ENCODE results near the gene UGT1A4.

UGT1A4 gene

GRCh38 chr2:233756429-233757081 is 38.0 kb downstream of the UGT1A4 start:
- Histone ChIP-seq H3K36me3 (ENCODE audit: control insufficient read depth, insufficient read depth, low read length, severe bottlenecking) (no peaks in the 10 kb centered on the region), H3K4me1 (ENCODE audit: control insufficient read depth, insufficient read depth, low read length) (peaks cover 7% of the 10 kb centered on the region), H3K27me3 (replicated peaks; ENCODE audit: control insufficient read depth, insufficient read depth, low read length) (no peaks in the 10 kb centered on the region), H3K9ac (ENCODE audit: low read length) (no peak overlapping the region), H3K4me3 (ENCODE audit: low read length) (no peak overlapping the region), H3K9me3 (ENCODE audit: control insufficient read depth, low read length) (peaks cover 4% of the 10 kb centered on the region)
- no peak for DNase-seq (ENCODE audit: low read depth)

- H3K4me1 ChIP-seq (ENCODE audit: control insufficient read depth, insufficient read depth, low read length): peaks cover 9% of the 10 kb centered on the region
- H3K27me3 ChIP-seq (replicated peaks; ENCODE audit: control insufficient read depth, insufficient read depth, low read length): no peaks in the 10 kb centered on the region
- H3K4me3 ChIP-seq (ENCODE audit: low read length): no peak overlapping the region
- H3K36me3 ChIP-seq (ENCODE audit: control insufficient read depth, insufficient read depth, low read length, severe bottlenecking): no peaks in the 10 kb centered on the region
- peaks cover 4% of the 10 kb centered on the region for H3K9me3 ChIP-seq (ENCODE audit: control insufficient read depth, low read length)
- no peak for DNase-seq (ENCODE audit: low read depth)
- H3K9ac ChIP-seq (ENCODE audit: low read length): no peak overlapping the region
Measured at GRCh38 chr2:233758141-233758540, 39.6 kb downstream of the UGT1A4 start.

DNA sequence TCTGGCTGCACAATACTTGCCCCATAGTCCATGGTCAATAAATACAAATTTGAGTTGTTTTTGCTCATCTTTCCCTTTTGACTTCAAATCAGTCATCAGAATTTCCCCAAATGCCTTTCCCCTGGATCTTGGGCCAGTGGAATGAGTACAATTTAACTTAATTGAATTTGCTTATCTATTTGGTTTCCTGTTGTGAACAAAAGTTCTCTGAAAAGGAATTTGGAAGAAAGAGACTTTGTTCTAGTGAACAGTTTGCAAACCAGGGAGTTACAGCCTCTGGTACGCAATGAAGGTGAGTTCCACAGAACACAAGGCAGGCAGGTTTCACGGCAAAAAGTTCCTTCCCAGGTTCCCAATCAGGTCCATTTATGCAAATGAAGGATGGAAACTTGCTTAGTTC is 40.3 kb downstream of the UGT1A4 start:
- Histone ChIP-seq H3K9ac (ENCODE audit: low read length) (no peak overlapping the region), H3K9me3 (ENCODE audit: control insufficient read depth, low read length) (no peaks in the 10 kb centered on the region), H3K36me3 (ENCODE audit: control insufficient read depth, insufficient read depth, low read length, severe bottlenecking) (no peaks in the 10 kb centered on the region), H3K4me3 (ENCODE audit: low read length) (no peak overlapping the region), H3K4me1 (ENCODE audit: control insufficient read depth, insufficient read depth, low read length) (peaks cover 9% of the 10 kb centered on the region), H3K27me3 (replicated peaks; ENCODE audit: control insufficient read depth, insufficient read depth, low read length) (no peaks in the 10 kb centered on the region)
- DNase-seq (ENCODE audit: low read depth): peak; percentile 30

DNA sequence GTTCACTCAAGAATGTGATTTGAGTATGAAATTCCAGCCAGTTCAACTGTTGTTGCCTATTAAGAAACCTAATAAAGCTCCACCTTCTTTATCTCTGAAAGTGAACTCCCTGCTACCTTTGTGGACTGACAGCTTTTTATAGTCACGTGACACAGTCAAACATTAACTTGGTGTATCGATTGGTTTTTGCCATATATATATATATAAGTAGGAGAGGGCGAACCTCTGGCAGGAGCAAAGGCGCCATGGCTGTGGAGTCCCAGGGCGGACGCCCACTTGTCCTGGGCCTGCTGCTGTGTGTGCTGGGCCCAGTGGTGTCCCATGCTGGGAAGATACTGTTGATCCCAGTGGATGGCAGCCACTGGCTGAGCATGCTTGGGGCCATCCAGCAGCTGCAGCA is 41.5 kb downstream of the UGT1A4 start, which contains the start of gene UGT1A1:
Gene UGT1A1 (plus strand): TSS at position 228 of the 400 bp plus-strand sequence. CDS start 18 bp downstream, at position 246.
- no peak within 1 kb of the TSS for H3K4me3 ChIP-seq (ENCODE audit: low read length)
- no peaks in the 10 kb centered on the region for H3K36me3 ChIP-seq (ENCODE audit: control insufficient read depth, insufficient read depth, low read length, severe bottlenecking)
- no peak for DNase-seq (ENCODE audit: low read depth)
- H3K27me3 ChIP-seq (replicated peaks; ENCODE audit: control insufficient read depth, insufficient read depth, low read length): no peaks in the 10 kb centered on the region
- no peaks in the 10 kb centered on the region for H3K9me3 ChIP-seq (ENCODE audit: control insufficient read depth, low read length)
- no peak within 1 kb of the TSS for H3K9ac ChIP-seq (ENCODE audit: low read length)
- peaks cover 19% of the 10 kb centered on the region for H3K4me1 ChIP-seq (ENCODE audit: control insufficient read depth, insufficient read depth, low read length)

DNA sequence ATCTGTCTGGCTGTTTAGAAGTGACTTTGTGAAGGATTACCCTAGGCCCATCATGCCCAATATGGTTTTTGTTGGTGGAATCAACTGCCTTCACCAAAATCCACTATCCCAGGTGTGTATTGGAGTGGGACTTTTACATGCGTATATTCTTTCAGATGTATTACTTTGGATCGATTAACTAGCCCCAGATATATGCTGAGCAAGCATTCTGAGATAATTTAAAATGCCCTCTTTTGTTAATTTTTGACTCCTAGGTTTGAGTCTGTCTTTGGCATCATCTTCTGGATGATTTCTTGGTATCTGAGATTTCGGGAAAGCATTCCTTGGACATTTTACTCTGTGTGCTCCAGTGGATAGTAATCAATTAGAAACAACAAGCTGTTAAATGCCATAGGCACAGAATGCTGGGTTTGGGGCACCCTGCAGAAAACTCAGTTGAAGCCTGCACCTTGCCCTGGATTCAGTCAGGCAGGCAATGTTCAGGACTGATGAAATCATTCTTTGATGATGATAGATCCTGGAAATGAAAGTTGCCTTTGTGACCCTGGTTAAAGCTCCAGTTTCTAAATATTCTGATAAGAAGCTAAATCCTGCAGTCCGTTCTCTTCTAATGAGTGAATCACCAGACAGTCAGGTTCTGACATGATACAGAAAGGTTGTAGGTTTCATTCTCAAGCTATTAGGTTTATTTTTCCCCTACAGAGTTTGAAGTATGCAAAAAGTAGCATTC is 42.7 kb downstream of the UGT1A4 start:
- no peaks in the 10 kb centered on the region for H3K36me3 ChIP-seq (ENCODE audit: control insufficient read depth, insufficient read depth, low read length, severe bottlenecking)
- H3K4me3 ChIP-seq (ENCODE audit: low read length): no peak overlapping the region
- no peaks in the 10 kb centered on the region for H3K27me3 ChIP-seq (replicated peaks; ENCODE audit: control insufficient read depth, insufficient read depth, low read length)
- DNase-seq (ENCODE audit: low read depth): peak; percentile 33
- peaks cover 19% of the 10 kb centered on the region for H3K4me1 ChIP-seq (ENCODE audit: control insufficient read depth, insufficient read depth, low read length)
- H3K9ac ChIP-seq (ENCODE audit: low read length): no peak overlapping the region
- H3K9me3 ChIP-seq (ENCODE audit: control insufficient read depth, low read length): no peaks in the 10 kb centered on the region

- peak; percentile 52 for DNase-seq (ENCODE audit: low read depth)
- Histone ChIP-seq H3K9ac (ENCODE audit: low read length) (no peak overlapping the region), H3K36me3 (ENCODE audit: control insufficient read depth, insufficient read depth, low read length, severe bottlenecking) (no peaks in the 10 kb centered on the region), H3K4me3 (ENCODE audit: low read length) (no peak overlapping the region), H3K4me1 (ENCODE audit: control insufficient read depth, insufficient read depth, low read length) (peaks cover 19% of the 10 kb centered on the region), H3K27me3 (replicated peaks; ENCODE audit: control insufficient read depth, insufficient read depth, low read length) (no peaks in the 10 kb centered on the region), H3K9me3 (ENCODE audit: control insufficient read depth, low read length) (no peaks in the 10 kb centered on the region)
Measured at GRCh38 chr2:233764264-233764663, 45.7 kb downstream of the UGT1A4 start.

GRCh38 chr2:233764761-233765160 is 46.2 kb downstream of the UGT1A4 start:
- H3K4me3 ChIP-seq (ENCODE audit: low read length): no peak overlapping the region
- DNase-seq (ENCODE audit: low read depth): no peak
- no peaks in the 10 kb centered on the region for H3K27me3 ChIP-seq (replicated peaks; ENCODE audit: control insufficient read depth, insufficient read depth, low read length)
- peaks cover 19% of the 10 kb centered on the region for H3K4me1 ChIP-seq (ENCODE audit: control insufficient read depth, insufficient read depth, low read length)
- H3K9me3 ChIP-seq (ENCODE audit: control insufficient read depth, low read length): no peaks in the 10 kb centered on the region
- no peaks in the 10 kb centered on the region for H3K36me3 ChIP-seq (ENCODE audit: control insufficient read depth, insufficient read depth, low read length, severe bottlenecking)
- H3K9ac ChIP-seq (ENCODE audit: low read length): no peak overlapping the region

- H3K9ac ChIP-seq (ENCODE audit: low read length): no peak overlapping the region
- H3K4me3 ChIP-seq (ENCODE audit: low read length): no peak overlapping the region
- no peak for DNase-seq (ENCODE audit: low read depth)
- H3K27me3 ChIP-seq (replicated peaks; ENCODE audit: control insufficient read depth, insufficient read depth, low read length): no peaks in the 10 kb centered on the region
- no peaks in the 10 kb centered on the region for H3K36me3 ChIP-seq (ENCODE audit: control insufficient read depth, insufficient read depth, low read length, severe bottlenecking)
- H3K9me3 ChIP-seq (ENCODE audit: control insufficient read depth, low read length): no peaks in the 10 kb centered on the region
- peaks cover 14% of the 10 kb centered on the region for H3K4me1 ChIP-seq (ENCODE audit: control insufficient read depth, insufficient read depth, low read length)
Measured at GRCh38 chr2:233766416-233766815, 47.9 kb downstream of the UGT1A4 start.

DNA sequence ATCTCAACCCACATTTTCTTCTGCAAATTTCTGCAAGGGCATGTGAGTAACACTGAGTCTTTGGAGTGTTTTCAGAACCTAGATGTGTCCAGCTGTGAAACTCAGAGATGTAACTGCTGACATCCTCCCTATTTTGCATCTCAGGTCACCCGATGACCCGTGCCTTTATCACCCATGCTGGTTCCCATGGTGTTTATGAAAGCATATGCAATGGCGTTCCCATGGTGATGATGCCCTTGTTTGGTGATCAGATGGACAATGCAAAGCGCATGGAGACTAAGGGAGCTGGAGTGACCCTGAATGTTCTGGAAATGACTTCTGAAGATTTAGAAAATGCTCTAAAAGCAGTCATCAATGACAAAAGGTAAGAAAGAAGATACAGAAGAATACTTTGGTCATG is 49.5 kb downstream of the UGT1A4 start:
- no peaks in the 10 kb centered on the region for H3K9me3 ChIP-seq (ENCODE audit: control insufficient read depth, low read length)
- H3K4me1 ChIP-seq (ENCODE audit: control insufficient read depth, insufficient read depth, low read length): peaks cover 9% of the 10 kb centered on the region
- no peak for DNase-seq (ENCODE audit: low read depth)
- H3K4me3 ChIP-seq (ENCODE audit: low read length): no peak overlapping the region
- no peak overlapping the region for H3K9ac ChIP-seq (ENCODE audit: low read length)
- no peaks in the 10 kb centered on the region for H3K36me3 ChIP-seq (ENCODE audit: control insufficient read depth, insufficient read depth, low read length, severe bottlenecking)
- H3K27me3 ChIP-seq (replicated peaks; ENCODE audit: control insufficient read depth, insufficient read depth, low read length): no peaks in the 10 kb centered on the region

GRCh38 chr2:233769260-233769659 is 50.7 kb downstream of the UGT1A4 start:
- Histone ChIP-seq H3K4me1 (ENCODE audit: control insufficient read depth, insufficient read depth, low read length) (peaks cover 6% of the 10 kb centered on the region), H3K9me3 (ENCODE audit: control insufficient read depth, low read length) (no peaks in the 10 kb centered on the region), H3K27me3 (replicated peaks; ENCODE audit: control insufficient read depth, insufficient read depth, low read length) (no peaks in the 10 kb centered on the region), H3K9ac (ENCODE audit: low read length) (no peak overlapping the region), H3K36me3 (ENCODE audit: control insufficient read depth, insufficient read depth, low read length, severe bottlenecking) (no peaks in the 10 kb centered on the region), H3K4me3 (ENCODE audit: low read length) (no peak overlapping the region)
- no peak for DNase-seq (ENCODE audit: low read depth)

- Histone ChIP-seq H3K36me3 (ENCODE audit: control insufficient read depth, insufficient read depth, low read length, severe bottlenecking) (no peaks in the 10 kb centered on the region), H3K9me3 (ENCODE audit: control insufficient read depth, low read length) (peaks cover 12% of the 10 kb centered on the region), H3K9ac (ENCODE audit: low read length) (no peak overlapping the region), H3K27me3 (replicated peaks; ENCODE audit: control insufficient read depth, insufficient read depth, low read length) (no peaks in the 10 kb centered on the region), H3K4me3 (ENCODE audit: low read length) (no peak overlapping the region), H3K4me1 (ENCODE audit: control insufficient read depth, insufficient read depth, low read length) (peaks cover 3% of the 10 kb centered on the region)
- DNase-seq (ENCODE audit: low read depth): no peak
Measured at GRCh38 chr2:233772153-233772552, 53.6 kb downstream of the UGT1A4 start.

Measured in adipocyte (in vitro differentiated cells).